Heart right ventricle (tissue), 16 donors: ENCODE measurements around the gene SMNDC1. TPM values are rescaled to one million over a fixed set of nuclear protein-coding genes. Genes with fewer than 3 reads are reported as not detected.

Experiments used
- ATAC-seq, 8 donors: fragments of 200-7000 bp; cut with Tn5 transposase; one replicate each; pipeline ENCODE4 v1.9.1; 2020; ENCODE audit warnings: mild to moderate bottlenecking in 8 of 8, moderate library complexity in 8 of 8, moderate number of reproducible peaks in 1 of 8
- DNase-seq, 2 donors: peaks; one replicate each; pipeline ENCODE4 v3.0.0-alpha.2; 2020
- H3K27ac ChIP-seq, 10 donors: fragments of 200-600 bp; sonication (generic) in 2 of 10; one replicate each; pipeline versions ENCODE4 v1.5.0 to v1.8.0; 2020 to 2022; ENCODE audit warnings: mild to moderate bottlenecking in 3 of 10
- H3K27me3 ChIP-seq, 7 donors: fragments of 200-600 bp; one replicate each; pipeline ENCODE4 v1.8.0; 2021 to 2022; ENCODE audit warnings: mild to moderate bottlenecking in 2 of 7
- H3K36me3 ChIP-seq, 9 donors: fragments of 200-600 bp; sonication (generic) in 1 of 9; one replicate each; pipeline versions ENCODE4 v1.5.0 to v1.8.0; 2020 to 2022; ENCODE audit warnings: mild to moderate bottlenecking in 2 of 9
- H3K4me1 ChIP-seq, 9 donors: fragments of 200-600 bp; sonication (generic) in 1 of 9; one replicate each; pipeline versions ENCODE4 v1.5.0 to v1.8.0; 2020 to 2022; ENCODE audit warnings: mild to moderate bottlenecking in 4 of 9
- H3K4me3 ChIP-seq, 10 donors: fragments of 200-600 bp; sonication (generic) in 2 of 10; one replicate each; pipeline versions ENCODE4 v1.5.0 to v1.8.0; 2020 to 2022; ENCODE audit warnings: mild to moderate bottlenecking in 7 of 10, moderate library complexity in 2 of 10
- H3K9me3 ChIP-seq, 11 donors: fragments of 200-600 bp in 10 of 11; sonication (generic) in 2 of 11; one replicate each; pipeline versions ENCODE4 v1.5.0 to v1.8.0; 2013 to 2022; ENCODE audit warnings: mild to moderate bottlenecking in 2 of 11, control low read depth in 1 of 11, moderate library complexity in 1 of 11
- WGBS, 2 donors: extraction: QIAGEN DNeasy Blood & Tissue Kit; methylation state at CpG; one replicate each; pipeline ENCODE4 v1.1.7; 2013; ENCODE audit warnings: inconsistent platforms in 1 of 2; 5-methylcytosine and 5-hydroxymethylcytosine counted together
- intact Hi-C, 10 donors: fragments of 100-400 bp; cut with DNase I; formaldehyde crosslinking; loops; one replicate each; pipeline versions ENCODE4 v1.11.1 to v1.14.2; 2022
- polyA plus RNA-seq, 2 donors: library from polyadenylated mRNA; stranded (reverse); fragments of 200-250 nt; gene quantifications; one replicate each; pipeline ENCODE4 v1.2.3, GENCODE V29; 2013
- total RNA-seq, 10 donors: library from RNA; stranded (reverse); fragmentation: NEBNext Ultra II Directional in 3 of 10; extraction: Animal tissue kit (Norgen Biotek cat#: 25700) in 3 of 10; gene quantifications; one replicate each; pipeline versions ENCODE4 v1.2.1 to v1.2.4, GENCODE V29; 2021 to 2023
- TF ChIP-seq, protein P1 (sequence below), 9 donors: fragments of 200-600 bp; sonication (generic) in 2 of 9; IDR thresholded peaks; one replicate each; pipeline versions ENCODE4 v1.5.0 to v1.8.0; 2021 to 2022; ENCODE audit warnings: antibody characterized with exemption in 9 of 9, mild to moderate bottlenecking in 5 of 9, moderate library complexity in 1 of 9
- donor health status: Arrhythmogenic right ventricular cardiomyopathy.
- donor health status: ischemic (EF 13 %, LVEDD 7.1; RV severe dilation, severe dysfunction).
- donor health status: healthy with polysubstance abuse.
- donor health status: DM: no; HTN: yes; CAD: no.
- donor health status: DM: no; HTN: no; CAD: no.
- donor health status: ischemic (EF 25% LVEDD 6.9; RV normal size, moderate dysfunction).
- donor health status: ischemic (EF 25% LVEDD 5.7; RV mildly dilated, moderate dysfunction).
- donor health status: healthy.
- donor health status: DM: yes; HTN: yes; CAD: no.
- donor health status: Ischemic cardiomyopathy.
- donor health status: ischemic (EF 35%, LVEDD 5.7; RV mildly dilated, moderate dysfunction).
- donor health status: nonischemic (EF 11% LVEDD 7.7; RV severe dilation, severe dysfunction).
- donor health status: DM: yes; HTN: yes; CAD: no.
- donor health status: PGD.
- donor health status: ischemic (EF 29% LVEDD 5.4; RV normal size, mild dysfunction).
- donor health status: nonischemic (EF 23%, LVEDD 6.1; RV moderate dilation, normal function).

The SMNDC1 gene
- total and polyA plus RNA-seq, 12 donors: 10.1 to 28.0 (median 20.7) TPM

DNA sequence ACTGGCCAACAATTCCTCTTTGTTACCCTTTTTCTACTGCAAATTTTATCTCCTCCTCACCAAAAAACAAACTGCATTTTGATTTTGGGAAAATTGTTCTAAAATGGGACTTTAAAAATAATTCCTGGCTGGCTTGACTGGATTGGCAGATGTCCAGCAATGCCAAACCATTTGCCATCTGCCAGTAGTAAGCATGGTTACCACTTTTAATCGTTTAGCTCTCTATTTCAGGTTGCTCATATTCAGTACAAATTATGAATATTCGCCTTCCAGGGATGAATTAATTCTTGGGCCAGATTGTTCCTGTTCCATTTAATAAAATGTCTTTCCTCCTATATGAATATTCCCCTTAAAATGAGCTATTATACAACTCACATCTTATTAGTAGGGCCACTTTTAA, 35.7 kb downstream of the SMNDC1 start:
- Histone ChIP-seq H3K9me3 (no peaks in the 10 kb centered on the region), H3K4me1 (peaks cover 13 to 93% (median 51%) of the 10 kb centered on the region in 9 donors), H3K27ac (peak overlapping the region; percentile 81 to 90 (median 85)), H3K4me3 (peak overlapping the region in 8 of 10 donors; percentile 23 to 47 (median 34)), H3K36me3 (no peaks in the 10 kb centered on the region), H3K27me3 (no peaks in the 10 kb centered on the region)
- ATAC-seq (peak in 2 of 8 donors; percentile 2 to 7), DNase-seq (no peak)
- 37 to 39% methylated on average over 2 of the region's 2 CpGs for WGBS, 2 donors
- intact Hi-C loops: loop anchor here in 1 of 10 donors (1.0 kb wide), 1 partner anchor 43 kb away; no protein-coding TSS in a partner anchor
- TF ChIP-seq, protein P1, sequence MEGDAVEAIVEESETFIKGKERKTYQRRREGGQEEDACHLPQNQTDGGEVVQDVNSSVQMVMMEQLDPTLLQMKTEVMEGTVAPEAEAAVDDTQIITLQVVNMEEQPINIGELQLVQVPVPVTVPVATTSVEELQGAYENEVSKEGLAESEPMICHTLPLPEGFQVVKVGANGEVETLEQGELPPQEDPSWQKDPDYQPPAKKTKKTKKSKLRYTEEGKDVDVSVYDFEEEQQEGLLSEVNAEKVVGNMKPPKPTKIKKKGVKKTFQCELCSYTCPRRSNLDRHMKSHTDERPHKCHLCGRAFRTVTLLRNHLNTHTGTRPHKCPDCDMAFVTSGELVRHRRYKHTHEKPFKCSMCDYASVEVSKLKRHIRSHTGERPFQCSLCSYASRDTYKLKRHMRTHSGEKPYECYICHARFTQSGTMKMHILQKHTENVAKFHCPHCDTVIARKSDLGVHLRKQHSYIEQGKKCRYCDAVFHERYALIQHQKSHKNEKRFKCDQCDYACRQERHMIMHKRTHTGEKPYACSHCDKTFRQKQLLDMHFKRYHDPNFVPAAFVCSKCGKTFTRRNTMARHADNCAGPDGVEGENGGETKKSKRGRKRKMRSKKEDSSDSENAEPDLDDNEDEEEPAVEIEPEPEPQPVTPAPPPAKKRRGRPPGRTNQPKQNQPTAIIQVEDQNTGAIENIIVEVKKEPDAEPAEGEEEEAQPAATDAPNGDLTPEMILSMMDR (IDR thresholded peaks at IDR 0.05): no peak

DNA sequence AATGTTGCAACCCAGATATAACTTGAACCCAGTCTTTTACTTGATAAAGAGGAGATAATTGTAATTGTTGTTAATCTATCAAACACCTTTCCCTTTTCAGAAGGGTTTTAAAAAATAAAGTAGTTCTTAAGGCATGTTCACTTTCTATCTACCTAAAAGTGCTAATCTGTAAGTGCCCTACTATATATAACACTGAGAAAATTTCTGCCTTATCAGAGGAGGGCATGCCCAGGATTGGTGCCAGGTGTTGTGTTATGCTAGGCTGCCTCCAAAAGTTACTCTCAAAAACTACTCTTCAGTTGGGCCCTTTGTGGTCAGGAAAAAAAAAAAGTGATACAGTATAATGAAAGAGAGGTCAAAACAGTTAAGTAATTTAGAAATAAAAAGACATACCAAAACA, 36.3 kb downstream of the SMNDC1 start:
- intact Hi-C loops: no loop called here
- Histone ChIP-seq H3K4me1 (peaks cover 8 to 93% (median 51%) of the 10 kb centered on the region in 9 donors), H3K9me3 (no peaks in the 10 kb centered on the region), H3K4me3 (peak overlapping the region in 2 of 10 donors; percentile 34 to 47), H3K36me3 (no peaks in the 10 kb centered on the region), H3K27me3 (no peaks in the 10 kb centered on the region), H3K27ac (peak overlapping the region; percentile 81 to 90 (median 85))
- DNase-seq (peak; percentile 23 to 50), ATAC-seq (peak in 7 of 8 donors; percentile 42 to 84 (median 73))
- TF ChIP-seq, protein P1 (IDR thresholded peaks at IDR 0.05): no peak

DNA sequence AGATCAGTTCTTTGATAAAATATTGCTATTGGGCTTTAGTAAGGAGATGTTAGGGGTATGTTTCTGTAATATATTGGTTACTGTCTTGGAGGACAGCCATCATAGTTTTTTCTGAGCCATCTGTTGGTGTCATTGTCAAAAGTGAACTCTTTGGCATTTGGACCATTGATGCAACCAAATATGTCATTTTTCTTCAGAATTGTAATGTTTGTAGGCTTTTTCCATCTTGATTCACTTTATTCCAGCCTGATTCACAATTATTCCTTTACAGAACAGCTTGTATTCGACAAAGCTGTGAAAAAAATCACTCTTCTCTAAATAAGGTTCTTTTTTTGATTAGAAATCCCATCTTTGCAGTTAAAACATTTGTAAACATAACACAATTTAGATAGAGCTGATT, 37.4 kb downstream of the SMNDC1 start:
- H3K9me3 ChIP-seq: no peaks in the 10 kb centered on the region
- no peak for ATAC-seq
- H3K36me3 ChIP-seq: no peaks in the 10 kb centered on the region
- 97% methylated on average over 1 of the region's 1 CpG for WGBS, 2 donors
- peaks cover 5 to 90% (median 48%) of the 10 kb centered on the region in 9 donors for H3K4me1 ChIP-seq
- no peak overlapping the region for H3K4me3 ChIP-seq
- intact Hi-C loops: no loop called here
- TF ChIP-seq, protein P1 (IDR thresholded peaks at IDR 0.05): no peak
- H3K27ac ChIP-seq: peak overlapping the region; percentile 81 to 90 (median 85)
- no peaks in the 10 kb centered on the region for H3K27me3 ChIP-seq
- no peak for DNase-seq

DNA sequence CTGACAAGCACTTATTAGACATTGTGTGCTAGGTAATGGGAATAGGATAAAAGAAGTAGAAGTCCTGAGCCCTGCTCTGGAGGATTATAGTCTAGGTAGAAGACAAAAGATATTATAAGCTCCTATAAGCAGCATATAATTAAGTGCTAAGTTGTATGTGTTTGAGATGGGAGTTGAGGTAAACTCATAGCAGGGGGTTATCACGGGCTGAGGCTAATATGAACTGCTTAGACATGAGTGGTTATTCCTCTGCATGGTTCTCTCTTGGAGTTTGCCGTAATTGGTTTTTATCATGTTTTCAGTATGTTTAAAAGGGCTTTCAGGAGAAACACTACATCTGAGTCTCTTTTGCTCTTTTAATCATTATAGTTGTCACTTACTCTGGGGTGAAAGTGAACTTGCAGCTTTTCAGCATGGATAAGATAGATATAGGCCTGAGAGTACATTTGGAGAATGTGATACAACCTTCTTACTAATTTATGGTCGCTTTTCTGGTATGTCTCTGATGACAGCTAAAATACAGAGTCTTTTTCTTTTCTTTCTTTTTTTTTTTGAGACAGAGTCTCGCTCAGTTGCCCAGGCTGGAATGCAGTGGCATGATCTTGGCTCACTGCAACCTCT, 39.0 kb downstream of the SMNDC1 start:
- DNase-seq: no peak
- no peaks in the 10 kb centered on the region for H3K27me3 ChIP-seq
- no peak overlapping the region for H3K4me3 ChIP-seq
- TF ChIP-seq, protein P1 (IDR thresholded peaks at IDR 0.05): no peak
- no peak for ATAC-seq
- H3K9me3 ChIP-seq: no peaks in the 10 kb centered on the region
- H3K4me1 ChIP-seq: peaks cover 8 to 89% (median 49%) of the 10 kb centered on the region in 9 donors
- H3K27ac ChIP-seq: peak overlapping the region in 5 of 10 donors; percentile 13 to 88 (median 24)
- intact Hi-C loops: no loop called here
- no peaks in the 10 kb centered on the region for H3K36me3 ChIP-seq
- WGBS, 2 donors: 72 to 84% methylated on average over 4 of the region's 4 CpGs
